Suppressor macrophage treated with lipopolysaccharide for 4 hours (primary cell): ENCODE measurements around the gene SREBF2.
"Not testable (repeated sequence)": the region's sequence is repeated elsewhere in the genome, so short reads cannot be mapped to it uniquely, and the experiment has no call there.

Experiments used
- DNase-seq: peaks from one replicate; pipeline ENCODE4 v3.0.0-alpha.2; 2020

SREBF2 gene

DNA sequence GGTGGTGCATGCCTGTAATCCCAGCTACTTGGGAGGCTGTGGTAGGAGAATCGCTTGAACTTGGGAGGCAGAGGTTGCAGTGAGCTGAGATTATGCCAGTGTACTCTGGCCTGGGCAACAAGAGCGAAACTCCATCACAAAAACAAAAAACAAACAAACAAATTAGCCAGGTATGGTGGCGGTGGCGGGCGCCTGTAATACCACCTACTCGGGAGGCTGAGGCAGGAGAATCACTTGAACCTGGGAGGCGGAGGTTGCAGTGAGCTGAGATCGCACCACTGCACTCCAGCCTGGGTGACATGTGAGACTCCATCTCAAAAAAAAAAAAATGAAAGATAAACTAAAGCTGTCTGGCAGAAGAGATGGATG, 116.0 kb downstream of the SREBF2 start:
- not testable (repeated sequence) for DNase-seq

DNA sequence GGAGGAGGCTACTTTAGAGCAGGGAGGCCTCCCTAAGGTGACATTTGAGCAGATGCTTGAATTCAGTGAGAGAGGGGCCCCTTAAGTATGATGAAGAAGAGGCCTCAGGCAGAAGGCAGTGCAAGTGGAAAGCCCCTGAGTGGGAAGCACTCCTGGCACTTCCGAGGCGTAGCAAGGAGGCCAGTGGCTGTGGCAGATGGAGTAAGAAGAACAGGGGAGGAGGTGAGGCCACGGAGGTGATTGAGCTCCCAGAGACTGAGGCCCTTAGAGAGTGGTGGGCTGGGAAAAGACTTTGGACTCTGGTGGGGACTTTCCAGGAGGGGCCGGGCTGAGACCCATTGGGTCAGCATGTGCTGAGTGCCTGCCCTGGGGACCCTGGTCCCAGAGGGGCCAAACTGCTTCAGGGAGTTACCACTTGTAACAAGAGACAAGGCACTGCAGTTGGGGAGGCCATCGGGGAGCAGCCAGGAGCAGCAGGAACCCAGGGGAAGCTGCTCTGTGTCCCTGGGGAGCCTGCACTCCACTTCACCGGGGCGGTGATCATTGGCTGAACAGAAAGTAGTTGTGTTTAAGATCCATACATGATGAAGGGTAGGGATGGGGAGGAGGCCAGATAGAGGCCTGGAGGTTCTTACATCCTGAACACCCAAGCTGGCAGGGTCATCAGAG, 116.5 kb downstream of the SREBF2 start:
- no peak for DNase-seq

GRCh38 chr22:41951898-41952474, 119.1 kb downstream of the SREBF2 start, which contains the start of gene SMIM45:
SMIM45 (plus strand) TSS chr22:41952150.
- no peak for DNase-seq

DNA sequence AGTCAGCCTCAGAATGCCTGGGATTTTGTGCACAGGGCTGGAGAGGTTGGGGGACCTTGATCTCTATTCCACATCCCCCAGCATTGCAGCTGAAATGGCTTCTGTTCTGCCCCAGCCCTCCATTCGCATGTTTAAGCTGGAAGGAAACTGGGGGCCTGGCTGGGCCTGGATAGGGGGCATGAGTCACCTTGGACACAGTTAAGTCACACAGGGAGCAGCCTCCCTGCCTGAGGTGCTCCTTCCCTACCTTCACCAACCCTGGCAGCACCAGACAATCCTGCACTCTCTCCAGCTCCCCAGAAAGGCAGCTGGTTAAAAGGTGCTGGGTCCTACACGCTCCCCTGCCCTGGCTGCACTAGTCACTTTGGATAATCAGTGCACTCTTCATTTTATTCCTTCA, 119.8 kb downstream of the SREBF2 start:
- DNase-seq: no peak
